ENCODE measurements around the gene MEX3D.
A peak's percentile ranks its signal among the peaks of the same experiment; 100 is the strongest.

The MEX3D gene

DNA sequence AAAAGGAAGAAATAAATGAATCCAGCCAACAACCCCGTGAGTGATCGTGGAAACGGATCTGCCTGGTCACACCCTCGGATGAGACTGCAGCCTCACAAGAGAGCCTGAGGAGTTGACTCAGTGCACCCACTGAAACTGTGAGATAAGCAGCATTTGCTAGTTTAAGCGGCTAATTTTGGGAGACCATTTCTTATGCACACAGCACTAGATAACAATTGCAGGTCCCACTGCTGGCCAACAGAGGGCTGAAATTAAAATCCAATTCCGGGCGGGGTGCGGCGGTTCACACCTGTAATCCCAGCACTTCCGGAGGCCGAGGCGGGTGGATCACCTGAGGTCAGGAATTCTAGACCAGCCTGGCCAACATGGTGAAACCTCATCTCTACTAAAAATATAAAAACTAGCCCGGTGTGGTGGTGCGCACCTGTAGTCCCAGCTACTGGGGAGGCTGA is 33.5 kb upstream of the MEX3D start:
- Histone ChIP-seq H3K9me3 (ENCODE audit: low read length) (no peaks in the 10 kb centered on the region), H3K9me2 (ENCODE audit: low read depth, low read length) (no peaks in the 10 kb centered on the region), H3K4me3 (ENCODE audit: low read depth, low read length, poor library complexity, severe bottlenecking) (no peak overlapping the region), H3K27me3 (ENCODE audit: insufficient read depth, low read length) (no peaks in the 10 kb centered on the region), H4K20me1 (ENCODE audit: insufficient read depth, low read length) (no peaks in the 10 kb centered on the region), H3K36me3 (ENCODE audit: insufficient read depth, low read length) (peaks cover 57% of the 10 kb centered on the region), H3K9ac (ENCODE audit: low read length) (no peak overlapping the region), H3F3A (ENCODE audit: insufficient read depth, low read length) (no peaks in the 10 kb centered on the region), H3K4me1 (ENCODE audit: insufficient read depth, low read length, severe bottlenecking) (peaks cover 42% of the 10 kb centered on the region), H3K79me2 (ENCODE audit: insufficient read depth, low read length) (peaks cover 38% of the 10 kb centered on the region), H2AFZ (ENCODE audit: low read length) (no peak overlapping the region), H3K27ac (ENCODE audit: low read depth, low read length, poor library complexity, severe bottlenecking) (no peak overlapping the region), H3K4me2 (ENCODE audit: low read length) (no peak overlapping the region)
- TF ChIP-seq EZH2 (IDR thresholded peaks at IDR 0.05; ENCODE audit: borderline replicate concordance, low read length), result no peak
- TF ChIP-seq, protein P1, sequence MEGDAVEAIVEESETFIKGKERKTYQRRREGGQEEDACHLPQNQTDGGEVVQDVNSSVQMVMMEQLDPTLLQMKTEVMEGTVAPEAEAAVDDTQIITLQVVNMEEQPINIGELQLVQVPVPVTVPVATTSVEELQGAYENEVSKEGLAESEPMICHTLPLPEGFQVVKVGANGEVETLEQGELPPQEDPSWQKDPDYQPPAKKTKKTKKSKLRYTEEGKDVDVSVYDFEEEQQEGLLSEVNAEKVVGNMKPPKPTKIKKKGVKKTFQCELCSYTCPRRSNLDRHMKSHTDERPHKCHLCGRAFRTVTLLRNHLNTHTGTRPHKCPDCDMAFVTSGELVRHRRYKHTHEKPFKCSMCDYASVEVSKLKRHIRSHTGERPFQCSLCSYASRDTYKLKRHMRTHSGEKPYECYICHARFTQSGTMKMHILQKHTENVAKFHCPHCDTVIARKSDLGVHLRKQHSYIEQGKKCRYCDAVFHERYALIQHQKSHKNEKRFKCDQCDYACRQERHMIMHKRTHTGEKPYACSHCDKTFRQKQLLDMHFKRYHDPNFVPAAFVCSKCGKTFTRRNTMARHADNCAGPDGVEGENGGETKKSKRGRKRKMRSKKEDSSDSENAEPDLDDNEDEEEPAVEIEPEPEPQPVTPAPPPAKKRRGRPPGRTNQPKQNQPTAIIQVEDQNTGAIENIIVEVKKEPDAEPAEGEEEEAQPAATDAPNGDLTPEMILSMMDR (IDR thresholded peaks at IDR 0.05; ENCODE audit: low read length), result peak; percentile 21; the same call in 1 of the 2 replicates

DNA sequence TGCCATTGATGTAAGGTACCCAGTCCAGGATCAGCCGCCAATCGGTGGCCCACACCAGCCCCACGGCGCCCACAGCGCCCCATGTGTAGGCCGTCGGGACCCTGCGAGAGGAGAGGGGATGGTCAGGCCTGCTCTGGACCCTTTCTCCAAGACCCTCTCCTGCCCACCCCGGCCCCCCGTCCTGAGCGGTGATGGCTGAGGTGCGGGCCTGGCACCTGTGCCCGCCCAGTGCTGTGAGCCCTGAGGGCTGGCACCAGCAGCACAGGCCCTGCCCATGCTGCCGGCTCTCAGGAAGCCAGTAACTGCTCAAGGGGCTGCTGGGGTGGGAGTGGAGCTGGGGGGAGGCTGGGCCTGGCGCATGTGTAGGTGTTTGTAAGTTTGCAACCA is 31.3 kb upstream of the MEX3D start:
- Histone ChIP-seq H3K27me3 (ENCODE audit: insufficient read depth, low read length) (no peaks in the 10 kb centered on the region), H3K9me3 (ENCODE audit: low read length) (no peaks in the 10 kb centered on the region), H3K4me2 (ENCODE audit: low read length) (no peak overlapping the region), H3K36me3 (ENCODE audit: insufficient read depth, low read length) (peaks cover 66% of the 10 kb centered on the region), H4K20me1 (ENCODE audit: insufficient read depth, low read length) (no peaks in the 10 kb centered on the region), H3K4me1 (ENCODE audit: insufficient read depth, low read length, severe bottlenecking) (peaks cover 28% of the 10 kb centered on the region), H3K9me2 (ENCODE audit: low read depth, low read length) (no peaks in the 10 kb centered on the region), H3K9ac (ENCODE audit: low read length) (no peak overlapping the region), H3F3A (ENCODE audit: insufficient read depth, low read length) (0 out of 2 replicates have a peak, but pooled peaks cover 4% of the 10 kb centered on the region), H3K79me2 (ENCODE audit: insufficient read depth, low read length) (peaks cover 33% of the 10 kb centered on the region), H2AFZ (ENCODE audit: low read length) (no peak overlapping the region), H3K27ac (ENCODE audit: low read depth, low read length, poor library complexity, severe bottlenecking) (no peak overlapping the region), H3K4me3 (ENCODE audit: low read depth, low read length, poor library complexity, severe bottlenecking) (no peak overlapping the region)
- TF ChIP-seq, protein P1 (IDR thresholded peaks at IDR 0.05; ENCODE audit: low read length), result no peak
- no peak for TF ChIP-seq EZH2 (IDR thresholded peaks at IDR 0.05; ENCODE audit: borderline replicate concordance, low read length)

DNA sequence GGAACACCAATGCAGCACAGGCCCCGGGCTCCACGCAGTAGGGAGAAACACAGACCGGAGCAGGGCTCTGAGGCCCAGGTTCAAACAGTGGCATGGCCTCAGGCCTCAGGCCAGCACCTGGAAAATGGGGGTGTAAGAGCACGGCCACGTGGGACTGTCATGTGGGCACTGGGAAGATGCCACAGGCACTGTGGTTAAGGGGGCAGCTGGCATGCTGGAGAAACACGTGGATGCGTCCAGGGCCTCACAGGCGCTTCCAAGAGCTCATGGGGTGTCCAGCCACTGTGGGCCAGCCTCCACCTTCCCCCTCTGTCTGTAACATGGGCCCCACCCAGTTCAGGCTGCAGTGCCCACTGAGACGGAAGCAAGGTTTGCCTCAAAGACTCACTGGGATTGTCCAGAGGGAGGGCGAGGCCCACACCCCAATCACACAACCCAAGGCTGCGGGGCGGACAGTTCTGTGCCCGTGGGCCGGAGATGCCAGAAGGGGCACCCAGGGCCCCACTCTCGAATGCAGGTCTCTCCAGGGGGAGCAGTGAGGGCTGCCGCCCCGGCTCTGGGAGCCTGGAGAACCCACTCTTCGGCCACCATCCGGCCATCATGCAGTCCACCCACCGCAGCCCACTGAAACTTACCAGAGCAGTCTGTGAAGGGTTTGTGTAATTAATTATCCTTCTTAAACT is 30.8 kb upstream of the MEX3D start:
- H3K4me1 ChIP-seq (ENCODE audit: insufficient read depth, low read length, severe bottlenecking), result peaks cover 23% of the 10 kb centered on the region
- H3K4me2 ChIP-seq (ENCODE audit: low read length), result no peak overlapping the region
- H3K79me2 ChIP-seq (ENCODE audit: insufficient read depth, low read length), result peaks cover 28% of the 10 kb centered on the region
- H3K9ac ChIP-seq (ENCODE audit: low read length), result no peak overlapping the region
- H3K4me3 ChIP-seq (ENCODE audit: low read depth, low read length, poor library complexity, severe bottlenecking), result no peak overlapping the region
- no peaks in the 10 kb centered on the region for H3K27me3 ChIP-seq (ENCODE audit: insufficient read depth, low read length)
- H3K9me3 ChIP-seq (ENCODE audit: low read length), result no peaks in the 10 kb centered on the region
- H3K27ac ChIP-seq (ENCODE audit: low read depth, low read length, poor library complexity, severe bottlenecking), result no peak overlapping the region
- 0 out of 2 replicates have a peak, but pooled peaks cover 4% of the 10 kb centered on the region for H3F3A ChIP-seq (ENCODE audit: insufficient read depth, low read length)
- no peak for TF ChIP-seq EZH2 (IDR thresholded peaks at IDR 0.05; ENCODE audit: borderline replicate concordance, low read length)
- TF ChIP-seq, protein P1 (IDR thresholded peaks at IDR 0.05; ENCODE audit: low read length), result no peak
- no peaks in the 10 kb centered on the region for H4K20me1 ChIP-seq (ENCODE audit: insufficient read depth, low read length)
- no peaks in the 10 kb centered on the region for H3K9me2 ChIP-seq (ENCODE audit: low read depth, low read length)
- H3K36me3 ChIP-seq (ENCODE audit: insufficient read depth, low read length), result peaks cover 66% of the 10 kb centered on the region
- H2AFZ ChIP-seq (ENCODE audit: low read length), result no peak overlapping the region

All from OCI-LY1 (cell line).